ENCODE data around the gene TSPY9.
"Not testable (repeated sequence)": the region's sequence is repeated elsewhere in the genome, so short reads cannot be mapped to it uniquely, and the experiment has no call there.

Gene TSPY9, protein sequence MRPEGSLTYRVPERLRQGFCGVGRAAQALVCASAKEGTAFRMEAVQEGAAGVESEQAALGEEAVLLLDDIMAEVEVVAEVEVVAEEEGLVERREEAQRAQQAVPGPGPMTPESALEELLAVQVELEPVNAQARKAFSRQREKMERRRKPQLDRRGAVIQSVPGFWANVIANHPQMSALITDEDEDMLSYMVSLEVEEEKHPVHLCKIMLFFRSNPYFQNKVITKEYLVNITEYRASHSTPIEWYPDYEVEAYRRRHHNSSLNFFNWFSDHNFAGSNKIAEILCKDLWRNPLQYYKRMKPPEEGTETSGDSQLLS

GRCh38 chrY:9486967-9487366, at the start of gene TSPY9:
TSPY9 (plus strand) TSS chrY:9487267; CDS start chrY:9487313, 46 bp downstream.
- not testable (repeated sequence) for DNase-seq (ENCODE audit: low read depth)

DNA sequence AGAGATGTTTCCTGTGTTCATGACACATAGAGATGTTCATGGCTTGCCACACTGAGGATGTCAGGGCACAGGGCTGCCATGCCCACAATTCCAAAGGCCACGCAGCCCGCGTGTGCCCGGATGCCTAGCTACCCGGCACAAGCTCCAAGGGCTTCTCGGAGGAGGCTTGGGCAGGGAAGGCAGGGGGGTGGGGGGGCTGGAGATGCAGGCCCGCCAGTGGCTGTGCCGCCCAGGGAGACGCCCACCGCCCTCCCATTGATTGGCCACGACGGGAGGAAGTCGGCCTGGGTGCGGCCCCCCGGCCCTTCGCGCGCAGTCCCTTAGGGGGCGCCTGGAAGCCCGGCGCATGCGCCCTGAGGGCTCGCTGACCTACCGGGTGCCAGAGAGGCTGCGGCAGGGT, 20.4 kb upstream of the TSPY9 start, which contains the start of gene TSPY1:
Gene TSPY1, plus strand, starts transcription at position 301 of the 400 bp plus-strand sequence. Its CDS starts 46 bp downstream, at position 347.
- DNase-seq (ENCODE audit: low read depth) = not testable (repeated sequence)

- not testable (repeated sequence) for DNase-seq (ENCODE audit: low read depth)
Observed at GRCh38 chrY:9504396-9504795, 17.3 kb downstream of the TSPY9 start.

- not testable (repeated sequence) for DNase-seq (ENCODE audit: low read depth)
Observed at GRCh38 chrY:9516287-9516686, 29.2 kb downstream of the TSPY9 start.

DNA sequence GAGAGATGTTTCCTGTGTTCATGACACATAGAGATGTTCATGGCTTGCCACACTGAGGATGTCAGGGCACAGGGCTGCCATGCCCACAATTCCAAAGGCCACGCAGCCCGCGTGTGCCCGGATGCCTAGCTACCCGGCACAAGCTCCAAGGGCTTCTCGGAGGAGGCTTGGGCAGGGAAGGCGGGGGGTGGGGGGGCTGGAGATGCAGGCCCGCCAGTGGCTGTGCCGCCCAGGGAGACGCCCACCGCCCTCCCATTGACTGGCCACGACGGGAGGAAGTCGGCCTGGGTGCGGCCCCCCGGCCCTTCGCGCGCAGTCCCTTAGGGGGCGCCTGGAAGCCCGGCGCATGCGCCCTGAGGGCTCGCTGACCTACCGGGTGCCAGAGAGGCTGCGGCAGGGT, 40.5 kb downstream of the TSPY9 start, which contains the start of gene TSPY10:
Gene TSPY10, plus strand, starts transcription at position 301 of the 400 bp plus-strand sequence. Its CDS starts 46 bp downstream, at position 347.
- DNase-seq (ENCODE audit: low read depth) = not testable (repeated sequence)
